ENCODE data around the gene ATP8B1.

ATP8B1 gene

GRCh38 chr18:57630754-57631595 is 172.1 kb downstream of the ATP8B1 start:
- Histone ChIP-seq H3K27ac (ENCODE audit: low read depth, low read length) (no peak overlapping the region), H3K4me3 (ENCODE audit: low read length) (peak overlapping the region; percentile 94)
- 68% methylated on average over 11 of the region's 13 CpGs for WGBS

GRCh38 chr18:57630002-57630753 is 172.9 kb downstream of the ATP8B1 start:
- no peaks in the 10 kb centered on the region for H3K9me3 ChIP-seq (ENCODE audit: insufficient read depth, low read depth, low read length)
- peak overlapping the region; percentile 77 for H3K9ac ChIP-seq (ENCODE audit: low read depth, low read length)
- peak overlapping the region; percentile 62; the same call in 1 of the 2 replicates for H3K27ac ChIP-seq (ENCODE audit: low read depth, low read length)
- H3K4me3 ChIP-seq (ENCODE audit: low read length): peak overlapping the region; percentile 94
- H3K4me1 ChIP-seq (ENCODE audit: insufficient read depth, low read length): 0 out of 2 replicates have a peak, but pooled peaks cover 4% of the 10 kb centered on the region
- H3K36me3 ChIP-seq (ENCODE audit: insufficient read depth, low read length): no peaks in the 10 kb centered on the region
- WGBS: 10% methylated on average over 52 of the region's 52 CpGs
- no peaks in the 10 kb centered on the region for H3K27me3 ChIP-seq (ENCODE audit: insufficient read depth, low read length)

More at GRCh38 chr18:57630754-57631595, 172.1 kb downstream of the ATP8B1 start:
- H3K27me3 ChIP-seq (ENCODE audit: insufficient read depth, low read length): no peaks in the 10 kb centered on the region
- H3K4me1 ChIP-seq (ENCODE audit: insufficient read depth, low read length): 0 out of 2 replicates have a peak, but pooled peaks cover 4% of the 10 kb centered on the region
- no peaks in the 10 kb centered on the region for H3K36me3 ChIP-seq (ENCODE audit: insufficient read depth, low read length)
- peak overlapping the region; percentile 77 for H3K9ac ChIP-seq (ENCODE audit: low read depth, low read length)
- no peaks in the 10 kb centered on the region for H3K9me3 ChIP-seq (ENCODE audit: insufficient read depth, low read depth, low read length)

- no peak overlapping the region; the same call in 1 of the 2 replicates for H3K9ac ChIP-seq (ENCODE audit: low read depth, low read length)
- H3K27ac ChIP-seq (ENCODE audit: low read depth, low read length): no peak overlapping the region
- peak overlapping the region; percentile 94 for H3K4me3 ChIP-seq (ENCODE audit: low read length)
- no peaks in the 10 kb centered on the region for H3K36me3 ChIP-seq (ENCODE audit: insufficient read depth, low read length)
- H3K27me3 ChIP-seq (ENCODE audit: insufficient read depth, low read length): no peaks in the 10 kb centered on the region
- 0 out of 2 replicates have a peak, but pooled peaks cover 4% of the 10 kb centered on the region for H3K4me1 ChIP-seq (ENCODE audit: insufficient read depth, low read length)
- 94% methylated on average over 9 of the region's 9 CpGs for WGBS
- no peaks in the 10 kb centered on the region for H3K9me3 ChIP-seq (ENCODE audit: insufficient read depth, low read depth, low read length)
Measured at GRCh38 chr18:57629422-57629821, 173.7 kb downstream of the ATP8B1 start.

GRCh38 chr18:57627488-57627887 is 175.6 kb downstream of the ATP8B1 start:
- WGBS: 80% methylated on average over 5 of the region's 5 CpGs

GRCh38 chr18:57624988-57625387 is 178.1 kb downstream of the ATP8B1 start:
- no peak overlapping the region for H3K9ac ChIP-seq (ENCODE audit: low read depth, low read length)
- no peaks in the 10 kb centered on the region for H3K27me3 ChIP-seq (ENCODE audit: insufficient read depth, low read length)
- no peaks in the 10 kb centered on the region for H3K9me3 ChIP-seq (ENCODE audit: insufficient read depth, low read depth, low read length)
- no peak overlapping the region for H3K4me3 ChIP-seq (ENCODE audit: low read length)
- peaks cover 11% of the 10 kb centered on the region; the same call in 1 of the 2 replicates for H3K4me1 ChIP-seq (ENCODE audit: insufficient read depth, low read length)
- WGBS: 80% methylated on average over 4 of the region's 4 CpGs
- peaks cover 4% of the 10 kb centered on the region; the same call in 1 of the 2 replicates for H3K36me3 ChIP-seq (ENCODE audit: insufficient read depth, low read length)
- H3K27ac ChIP-seq (ENCODE audit: low read depth, low read length): no peak overlapping the region

More at GRCh38 chr18:57627488-57627887, 175.6 kb downstream of the ATP8B1 start:
- H3K9ac ChIP-seq (ENCODE audit: low read depth, low read length): no peak overlapping the region
- H3K27me3 ChIP-seq (ENCODE audit: insufficient read depth, low read length): no peaks in the 10 kb centered on the region
- H3K9me3 ChIP-seq (ENCODE audit: insufficient read depth, low read depth, low read length): no peaks in the 10 kb centered on the region
- H3K27ac ChIP-seq (ENCODE audit: low read depth, low read length): no peak overlapping the region
- no peak overlapping the region for H3K4me3 ChIP-seq (ENCODE audit: low read length)
- 0 out of 2 replicates have a peak, but pooled peaks cover 4% of the 10 kb centered on the region for H3K4me1 ChIP-seq (ENCODE audit: insufficient read depth, low read length)
- no peaks in the 10 kb centered on the region for H3K36me3 ChIP-seq (ENCODE audit: insufficient read depth, low read length)

- peak overlapping the region; percentile 84 for H3K9ac ChIP-seq (ENCODE audit: low read depth, low read length)
- 0% methylated on average over 19 of the region's 20 CpGs for WGBS
- peaks cover 31% of the 10 kb centered on the region for H3K36me3 ChIP-seq (ENCODE audit: insufficient read depth, low read length)
- no peaks in the 10 kb centered on the region for H3K27me3 ChIP-seq (ENCODE audit: insufficient read depth, low read length)
- H3K4me1 ChIP-seq (ENCODE audit: insufficient read depth, low read length): peaks cover 8% of the 10 kb centered on the region; the same call in 1 of the 2 replicates
- no peaks in the 10 kb centered on the region for H3K9me3 ChIP-seq (ENCODE audit: insufficient read depth, low read depth, low read length)
- H3K4me3 ChIP-seq (ENCODE audit: low read length): peak overlapping the region; percentile 92
- H3K27ac ChIP-seq (ENCODE audit: low read depth, low read length): peak overlapping the region; percentile 86
Measured at GRCh38 chr18:57621246-57621604, 181.9 kb downstream of the ATP8B1 start.

- Histone ChIP-seq H3K27ac (ENCODE audit: low read depth, low read length) (no peak overlapping the region), H3K9ac (ENCODE audit: low read depth, low read length) (no peak overlapping the region), H3K27me3 (ENCODE audit: insufficient read depth, low read length) (no peaks in the 10 kb centered on the region), H3K9me3 (ENCODE audit: insufficient read depth, low read depth, low read length) (no peaks in the 10 kb centered on the region), H3K4me1 (ENCODE audit: insufficient read depth, low read length) (peaks cover 8% of the 10 kb centered on the region; the same call in 1 of the 2 replicates), H3K36me3 (ENCODE audit: insufficient read depth, low read length) (peaks cover 41% of the 10 kb centered on the region), H3K4me3 (ENCODE audit: low read length) (peak overlapping the region; percentile 92; the same call in 1 of the 2 replicates)
- WGBS: 95% methylated on average over 3 of the region's 3 CpGs
Measured at GRCh38 chr18:57619876-57620275, 183.2 kb downstream of the ATP8B1 start.

GRCh38 chr18:57618910-57619309 is 184.2 kb downstream of the ATP8B1 start:
- WGBS: 96% methylated on average over 3 of the region's 3 CpGs
- peaks cover 51% of the 10 kb centered on the region for H3K36me3 ChIP-seq (ENCODE audit: insufficient read depth, low read length)

GRCh38 chr18:57603871-57604270 is 199.2 kb downstream of the ATP8B1 start:
- Histone ChIP-seq H3K36me3 (ENCODE audit: insufficient read depth, low read length) (peaks cover 97% of the 10 kb centered on the region), H3K4me1 (ENCODE audit: insufficient read depth, low read length) (no peaks in the 10 kb centered on the region), H3K9ac (ENCODE audit: low read depth, low read length) (no peak overlapping the region), H3K27me3 (ENCODE audit: insufficient read depth, low read length) (no peaks in the 10 kb centered on the region), H3K27ac (ENCODE audit: low read depth, low read length) (no peak overlapping the region), H3K9me3 (ENCODE audit: insufficient read depth, low read depth, low read length) (no peaks in the 10 kb centered on the region), H3K4me3 (ENCODE audit: low read length) (no peak overlapping the region)
- 100% methylated on average over 1 of the region's 1 CpG for WGBS

More at GRCh38 chr18:57618910-57619309, 184.2 kb downstream of the ATP8B1 start:
- H3K9me3 ChIP-seq (ENCODE audit: insufficient read depth, low read depth, low read length): no peaks in the 10 kb centered on the region
- H3K4me3 ChIP-seq (ENCODE audit: low read length): no peak overlapping the region
- H3K27me3 ChIP-seq (ENCODE audit: insufficient read depth, low read length): no peaks in the 10 kb centered on the region
- H3K27ac ChIP-seq (ENCODE audit: low read depth, low read length): no peak overlapping the region
- peaks cover 8% of the 10 kb centered on the region; the same call in 1 of the 2 replicates for H3K4me1 ChIP-seq (ENCODE audit: insufficient read depth, low read length)
- H3K9ac ChIP-seq (ENCODE audit: low read depth, low read length): no peak overlapping the region
